Omental fat pad (tissue), 4 donors: ENCODE results near the gene OR7G3. TPM values are rescaled to one million over a fixed set of nuclear protein-coding genes. Genes with fewer than 3 reads are reported as not detected.
A peak's percentile ranks its signal among the peaks of the same experiment; 100 is the strongest.

Experiments used
- ATAC-seq: fragments of 150-250 bp; one replicate; pipeline ENCODE4 v1.9.1; 2016; ENCODE audit warnings: mild to moderate bottlenecking, moderate library complexity; ENCODE audit not compliant: low FRiP score
- DNase-seq: peaks from one replicate; pipeline ENCODE4 v3.0.0-alpha.2; 2019; ENCODE audit warnings: low spot score
- total RNA-seq, 4 donors: library from RNA; depleted of rRNA; stranded (reverse); fragments of >200 nt; gene quantifications; one replicate each; pipeline ENCODE4 v1.1.0, GENCODE V29; 2016
- TF ChIP-seq, protein P1 (sequence below), 3 donors: fragments of 450-650 bp; IDR thresholded peaks; one replicate each; pipeline ENCODE4 v1.5.1; 2016 to 2017; ENCODE audit warnings: antibody characterized with exemption in 3 of 3, mild to moderate bottlenecking in 3 of 3, moderate library complexity in 2 of 3

Gene OR7G3
- total RNA-seq, 4 donors from 2014 or later, result not detected

DNA sequence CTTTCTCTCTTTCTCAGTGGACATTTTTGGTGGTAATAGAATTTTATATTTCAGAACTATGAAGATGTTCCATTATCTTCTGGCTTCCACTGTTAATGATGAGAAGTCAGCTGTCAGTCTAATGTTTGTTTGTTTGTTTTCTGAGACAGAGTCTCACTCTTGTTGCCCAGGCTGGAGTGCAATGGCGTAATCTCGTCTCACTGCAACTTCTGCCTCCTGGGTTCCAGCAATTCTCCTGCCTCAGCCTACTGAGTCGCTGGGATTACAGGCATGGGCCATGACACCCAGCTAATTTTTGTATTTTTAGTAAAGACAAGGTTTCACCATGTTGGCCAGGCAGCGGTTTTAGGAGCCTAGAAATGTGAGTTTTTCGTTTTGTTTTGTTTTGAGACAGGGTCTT is 18.2 kb upstream of the OR7G3 start:
- DNase-seq (no peak), ATAC-seq (no peak)
- TF ChIP-seq, protein P1, sequence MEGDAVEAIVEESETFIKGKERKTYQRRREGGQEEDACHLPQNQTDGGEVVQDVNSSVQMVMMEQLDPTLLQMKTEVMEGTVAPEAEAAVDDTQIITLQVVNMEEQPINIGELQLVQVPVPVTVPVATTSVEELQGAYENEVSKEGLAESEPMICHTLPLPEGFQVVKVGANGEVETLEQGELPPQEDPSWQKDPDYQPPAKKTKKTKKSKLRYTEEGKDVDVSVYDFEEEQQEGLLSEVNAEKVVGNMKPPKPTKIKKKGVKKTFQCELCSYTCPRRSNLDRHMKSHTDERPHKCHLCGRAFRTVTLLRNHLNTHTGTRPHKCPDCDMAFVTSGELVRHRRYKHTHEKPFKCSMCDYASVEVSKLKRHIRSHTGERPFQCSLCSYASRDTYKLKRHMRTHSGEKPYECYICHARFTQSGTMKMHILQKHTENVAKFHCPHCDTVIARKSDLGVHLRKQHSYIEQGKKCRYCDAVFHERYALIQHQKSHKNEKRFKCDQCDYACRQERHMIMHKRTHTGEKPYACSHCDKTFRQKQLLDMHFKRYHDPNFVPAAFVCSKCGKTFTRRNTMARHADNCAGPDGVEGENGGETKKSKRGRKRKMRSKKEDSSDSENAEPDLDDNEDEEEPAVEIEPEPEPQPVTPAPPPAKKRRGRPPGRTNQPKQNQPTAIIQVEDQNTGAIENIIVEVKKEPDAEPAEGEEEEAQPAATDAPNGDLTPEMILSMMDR (IDR thresholded peaks at IDR 0.05), result no peak

GRCh38 chr19:9140159-9140874 is 13.6 kb upstream of the OR7G3 start, which contains the start of gene ZNF317:
Gene ZNF317 (plus strand): TSS chr19:9140397. CDS start chr19:9156017, 15,620 bp downstream.
- DNase-seq (peak; percentile 94), ATAC-seq (peak; percentile 92)
- TF ChIP-seq, protein P1 (IDR thresholded peaks at IDR 0.05), result no peak

- TF ChIP-seq, protein P1 (IDR thresholded peaks at IDR 0.05), result no peak
- ATAC-seq (no peak), DNase-seq (no peak)
Measured at GRCh38 chr19:9139609-9140158, 12.9 kb upstream of the OR7G3 start.

DNA sequence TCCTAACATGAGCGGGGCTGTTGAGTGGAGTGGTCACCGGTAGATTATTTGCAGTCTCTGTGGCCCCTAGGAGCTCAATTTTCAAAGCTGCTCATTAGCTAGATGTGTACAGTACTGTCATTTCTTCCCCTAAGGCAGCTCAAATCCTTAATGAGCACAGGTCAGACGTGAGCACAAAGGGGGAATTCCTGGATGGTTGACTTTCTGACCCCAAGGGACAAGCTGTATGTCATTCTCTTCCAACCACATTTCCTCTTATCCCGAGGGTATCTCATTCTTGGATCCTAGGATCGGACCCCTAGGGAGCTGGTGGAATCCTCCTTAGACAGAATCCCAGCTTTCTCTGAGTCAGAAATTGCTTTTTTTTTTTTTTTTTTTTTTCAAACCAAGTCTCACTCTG is 5.7 kb upstream of the OR7G3 start:
- no peak for ATAC-seq
- TF ChIP-seq, protein P1 (IDR thresholded peaks at IDR 0.05), result no peak
- no peak for DNase-seq

GRCh38 chr19:9130965-9131364 is 4.2 kb upstream of the OR7G3 start:
- TF ChIP-seq, protein P1 (IDR thresholded peaks at IDR 0.05), result no peak
- no peak for DNase-seq
- ATAC-seq, result no peak

DNA sequence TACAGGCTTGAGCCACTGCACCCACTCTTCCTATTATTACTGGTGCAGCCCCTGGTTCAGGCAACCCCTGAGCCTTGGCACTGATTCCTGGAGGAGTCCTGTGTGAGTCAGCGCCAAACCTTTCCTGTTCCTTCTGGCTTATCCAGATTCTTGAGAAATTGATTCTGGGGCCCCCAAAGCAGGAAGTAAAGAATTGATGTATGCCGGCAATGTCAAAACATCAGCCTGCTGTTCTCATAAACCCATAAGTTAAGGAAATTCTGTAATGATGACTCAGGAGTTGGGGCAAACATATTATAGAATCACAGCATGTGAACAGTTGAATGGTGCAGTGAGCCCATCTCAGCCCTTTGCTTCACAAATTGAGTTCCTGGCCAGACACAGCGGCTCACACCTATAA is 1.4 kb upstream of the OR7G3 start:
- ATAC-seq (no peak), DNase-seq (no peak)
- TF ChIP-seq, protein P1 (IDR thresholded peaks at IDR 0.05), result no peak

GRCh38 chr19:9116547-9116946 is 10.2 kb downstream of the OR7G3 start:
- ATAC-seq (no peak), DNase-seq (no peak)
- TF ChIP-seq, protein P1 (IDR thresholded peaks at IDR 0.05), result no peak
